Glutamatergic neuron (in vitro differentiated cells): ENCODE measurements around the gene CLCN1. TPM values are rescaled to one million over a fixed set of nuclear protein-coding genes. Genes with fewer than 3 reads are reported as not detected.

Experiments used
- DNase-seq: peaks from one replicate; pipeline ENCODE4 v3.0.0; 2022
- H3K27ac Mint-ChIP-seq: one replicate; pipeline ENCODE4 v1.8.0; 2020; ENCODE audit warnings: mild to moderate bottlenecking, mixed read lengths, inconsistent platforms; ENCODE audit not compliant: unreplicated experiment
- H3K27me3 Mint-ChIP-seq: one replicate; pipeline ENCODE4 v1.8.0; 2020; ENCODE audit warnings: mild to moderate bottlenecking, moderate library complexity, mixed read lengths, inconsistent platforms; ENCODE audit not compliant: unreplicated experiment
- H3K36me3 Mint-ChIP-seq: one replicate; pipeline ENCODE4 v1.8.0; 2020; ENCODE audit warnings: mild to moderate bottlenecking, mixed read lengths, inconsistent platforms; ENCODE audit not compliant: unreplicated experiment
- H3K4me1 Mint-ChIP-seq: one replicate; pipeline ENCODE4 v1.8.0; 2020; ENCODE audit warnings: mild to moderate bottlenecking, low read depth, mixed read lengths, inconsistent platforms; ENCODE audit not compliant: unreplicated experiment
- H3K4me3 Mint-ChIP-seq: one replicate; pipeline ENCODE4 v1.8.0; 2020; ENCODE audit warnings: mild to moderate bottlenecking, mixed read lengths, inconsistent platforms; ENCODE audit not compliant: unreplicated experiment
- H3K9me3 Mint-ChIP-seq: one replicate; pipeline ENCODE4 v1.8.0; 2020; ENCODE audit warnings: mild to moderate bottlenecking, moderate library complexity, mixed read lengths, inconsistent platforms; ENCODE audit not compliant: unreplicated experiment
- total RNA-seq: library from RNA; stranded (reverse); fragmentation: NEBNext Ultra II Directional; extraction: Animal tissue kit (Norgen Biotek cat#: 25700); gene quantifications from one replicate; pipeline ENCODE4 v1.2.1, GENCODE V29; 2021; ENCODE audit not compliant: unreplicated experiment
- TF ChIP-seq, protein P1 (sequence below): fragments of 200-600 bp; sonication (generic); IDR thresholded peaks from one replicate; pipeline ENCODE4 v1.5.0; 2021; ENCODE audit not compliant: partially characterized antibody, unreplicated experiment

Gene CLCN1
- total RNA-seq, 1 donor from 2014 or later: 0.56 TPM

DNA sequence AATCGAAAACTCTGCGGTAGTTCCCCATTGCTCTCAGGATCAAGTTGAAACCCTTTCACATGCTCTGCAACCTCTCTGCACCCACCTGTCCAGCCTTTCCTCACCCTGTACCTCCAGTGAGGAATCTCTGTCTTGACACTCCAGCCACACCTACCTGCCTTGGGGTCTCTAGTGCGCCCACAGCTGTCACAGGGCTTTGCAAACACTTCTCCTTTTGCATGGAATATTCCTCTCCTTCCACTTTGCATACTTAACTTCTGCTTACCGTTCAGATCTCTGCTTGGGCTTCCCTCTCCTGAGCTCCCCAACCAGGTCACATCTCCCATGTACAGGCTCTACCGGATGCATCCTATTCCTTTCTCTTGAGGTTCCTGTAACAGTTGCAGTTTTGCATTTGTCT lies 58.6 kb downstream of the CLCN1 start:
- no peak overlapping the region for H3K27ac Mint-ChIP-seq
- DNase-seq: no peak
- H3K4me1 Mint-ChIP-seq: peaks cover 31% of the 10 kb centered on the region
- peak overlapping the region; percentile 23 for H3K4me3 Mint-ChIP-seq
- peaks cover 8% of the 10 kb centered on the region for H3K9me3 Mint-ChIP-seq
- no peaks in the 10 kb centered on the region for H3K36me3 Mint-ChIP-seq
- TF ChIP-seq, protein P1, sequence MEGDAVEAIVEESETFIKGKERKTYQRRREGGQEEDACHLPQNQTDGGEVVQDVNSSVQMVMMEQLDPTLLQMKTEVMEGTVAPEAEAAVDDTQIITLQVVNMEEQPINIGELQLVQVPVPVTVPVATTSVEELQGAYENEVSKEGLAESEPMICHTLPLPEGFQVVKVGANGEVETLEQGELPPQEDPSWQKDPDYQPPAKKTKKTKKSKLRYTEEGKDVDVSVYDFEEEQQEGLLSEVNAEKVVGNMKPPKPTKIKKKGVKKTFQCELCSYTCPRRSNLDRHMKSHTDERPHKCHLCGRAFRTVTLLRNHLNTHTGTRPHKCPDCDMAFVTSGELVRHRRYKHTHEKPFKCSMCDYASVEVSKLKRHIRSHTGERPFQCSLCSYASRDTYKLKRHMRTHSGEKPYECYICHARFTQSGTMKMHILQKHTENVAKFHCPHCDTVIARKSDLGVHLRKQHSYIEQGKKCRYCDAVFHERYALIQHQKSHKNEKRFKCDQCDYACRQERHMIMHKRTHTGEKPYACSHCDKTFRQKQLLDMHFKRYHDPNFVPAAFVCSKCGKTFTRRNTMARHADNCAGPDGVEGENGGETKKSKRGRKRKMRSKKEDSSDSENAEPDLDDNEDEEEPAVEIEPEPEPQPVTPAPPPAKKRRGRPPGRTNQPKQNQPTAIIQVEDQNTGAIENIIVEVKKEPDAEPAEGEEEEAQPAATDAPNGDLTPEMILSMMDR: no peak
- peaks cover 4% of the 10 kb centered on the region for H3K27me3 Mint-ChIP-seq

DNA sequence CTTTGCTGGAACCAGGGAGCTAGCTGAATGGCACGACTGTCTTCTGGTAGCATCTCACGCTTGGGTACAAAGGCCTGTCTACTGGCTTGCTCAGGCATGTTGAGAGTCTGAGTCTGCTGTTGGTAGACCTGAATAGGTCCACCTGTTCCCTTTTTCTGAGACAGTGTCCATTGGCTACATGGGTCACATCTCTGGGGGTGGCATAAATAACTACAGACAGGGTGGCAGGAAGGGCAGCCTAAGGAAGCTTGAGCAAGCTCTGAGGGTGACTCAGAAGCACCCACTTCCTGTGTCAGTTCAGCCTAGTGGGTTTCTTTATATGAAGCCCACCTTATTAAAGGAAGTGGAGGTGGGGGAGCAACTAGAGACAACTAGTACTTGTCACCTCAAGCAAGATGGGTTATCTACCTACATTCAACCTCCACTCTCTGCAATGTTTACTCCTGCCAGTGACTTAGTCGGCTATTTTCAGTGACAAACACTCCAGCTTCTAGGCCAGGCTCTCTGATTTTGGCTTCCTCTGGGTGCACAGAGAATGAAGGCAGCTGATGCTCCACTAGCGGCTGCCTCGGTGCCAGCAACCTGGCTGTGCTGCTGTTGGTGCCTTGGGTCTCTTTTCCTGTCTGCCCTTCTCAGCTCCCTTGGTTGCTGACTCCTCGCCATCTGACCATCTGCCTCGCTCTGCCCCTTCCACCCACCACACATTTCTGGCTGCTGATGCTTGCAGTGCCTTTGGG lies 59.6 kb downstream of the CLCN1 start:
- Mint-ChIP-seq H3K9me3 (peaks cover 11% of the 10 kb centered on the region), H3K4me3 (no peak overlapping the region), H3K4me1 (peaks cover 36% of the 10 kb centered on the region), H3K27me3 (peaks cover 4% of the 10 kb centered on the region), H3K36me3 (no peaks in the 10 kb centered on the region), H3K27ac (no peak overlapping the region)
- no peak for DNase-seq
- TF ChIP-seq, protein P1: no peak

DNA sequence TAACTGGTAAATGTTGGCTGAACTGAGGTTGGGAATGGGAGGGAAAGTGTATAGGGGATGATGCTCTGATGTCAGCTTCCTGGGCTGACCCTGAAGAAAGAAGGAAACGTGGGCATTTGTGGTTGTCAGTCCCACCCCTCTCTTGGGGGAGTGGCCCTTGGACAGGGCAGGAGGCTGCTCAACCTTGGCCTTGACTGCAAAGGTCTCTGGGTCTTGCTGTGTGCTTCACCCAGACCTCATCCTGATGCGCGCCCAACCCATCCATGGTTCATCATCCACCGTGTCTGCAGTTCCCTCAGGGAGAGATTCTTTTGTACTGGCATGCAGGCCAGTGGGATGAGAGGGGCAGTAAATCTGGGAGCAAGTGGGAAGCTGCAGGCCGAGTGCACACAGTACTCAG lies 60.5 kb downstream of the CLCN1 start:
- Mint-ChIP-seq H3K36me3 (no peaks in the 10 kb centered on the region), H3K27ac (no peak overlapping the region), H3K4me1 (peaks cover 36% of the 10 kb centered on the region), H3K9me3 (peaks cover 8% of the 10 kb centered on the region), H3K27me3 (peaks cover 4% of the 10 kb centered on the region), H3K4me3 (no peak overlapping the region)
- TF ChIP-seq, protein P1: no peak
- no peak for DNase-seq

DNA sequence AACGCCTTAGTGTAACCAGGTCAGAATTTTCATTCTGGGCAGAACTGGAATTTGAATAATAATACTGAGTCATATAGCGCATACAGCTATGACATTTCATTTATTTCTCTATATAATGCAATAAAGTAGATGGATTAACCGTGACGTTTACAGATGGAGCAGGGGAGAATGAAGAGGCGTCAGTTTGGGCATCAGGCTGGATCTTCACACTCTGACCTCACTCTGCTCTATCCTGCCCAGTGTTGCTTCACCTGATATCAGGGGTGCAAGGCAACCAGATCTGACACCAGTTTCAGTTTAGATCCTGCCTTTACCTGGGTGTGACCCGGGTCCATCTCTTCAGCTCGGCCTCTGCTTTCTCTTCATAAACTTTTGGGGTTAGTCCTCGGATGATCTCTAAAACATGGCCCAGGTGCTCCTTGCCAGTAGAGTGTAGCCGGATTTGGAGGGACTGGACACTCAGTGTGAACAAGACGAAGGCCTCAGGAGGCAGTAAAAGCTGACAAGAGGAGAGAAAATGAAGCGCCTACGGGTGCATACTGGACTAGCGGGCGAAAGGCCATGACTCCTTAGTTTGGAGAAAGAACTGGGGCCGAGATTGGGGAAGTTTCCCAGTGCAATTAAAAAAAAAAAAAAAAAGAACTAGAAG lies 63.8 kb downstream of the CLCN1 start:
- H3K9me3 Mint-ChIP-seq: peaks cover 10% of the 10 kb centered on the region
- no peak for DNase-seq
- peak overlapping the region; percentile 75 for H3K27ac Mint-ChIP-seq
- H3K27me3 Mint-ChIP-seq: peaks cover 4% of the 10 kb centered on the region
- H3K4me3 Mint-ChIP-seq: peak overlapping the region; percentile 88
- TF ChIP-seq, protein P1: no peak
- peaks cover 23% of the 10 kb centered on the region for H3K4me1 Mint-ChIP-seq
- no peaks in the 10 kb centered on the region for H3K36me3 Mint-ChIP-seq

DNA sequence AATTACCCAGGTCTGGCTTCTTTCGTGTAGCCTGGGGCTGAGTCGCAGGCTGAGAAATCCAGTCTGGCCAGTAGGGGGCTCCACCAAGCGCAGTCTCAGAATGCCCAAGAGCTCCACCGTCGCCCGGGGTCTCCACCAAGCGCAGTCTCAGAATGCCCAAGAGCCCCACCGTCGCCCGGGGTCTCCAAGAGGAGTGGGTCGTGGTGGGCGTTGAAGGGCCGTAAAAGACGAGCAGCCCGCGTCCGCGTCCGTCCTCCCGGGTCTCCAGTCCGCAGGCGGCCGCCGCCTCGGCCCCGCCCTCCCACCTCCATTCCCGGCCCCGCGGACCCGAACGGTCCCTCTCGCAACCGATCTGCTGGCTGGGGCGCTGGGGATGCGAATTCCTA lies 64.3 kb downstream of the CLCN1 start:
- Mint-ChIP-seq H3K4me3 (peak overlapping the region; percentile 88), H3K27ac (peak overlapping the region; percentile 75), H3K27me3 (peaks cover 4% of the 10 kb centered on the region), H3K36me3 (no peaks in the 10 kb centered on the region), H3K9me3 (peaks cover 10% of the 10 kb centered on the region), H3K4me1 (peaks cover 18% of the 10 kb centered on the region)
- peak; percentile 92 for DNase-seq
- TF ChIP-seq, protein P1: peak; percentile 96
